GM19099 (cell line): ENCODE measurements around the gene NACC1.

ENCODE experiments used
- POLR2A ChIP-seq: IDR thresholded peaks from 3 replicates; pipeline ENCODE4 v1.6.1; 2011; ENCODE audit warnings: low read depth; ENCODE audit not compliant: insufficient read length; ENCODE audit errors: extremely low read depth

The NACC1 gene

GRCh38 chr19:13135068-13136062 lies 17.3 kb downstream of the NACC1 start:
- no peak for TF ChIP-seq POLR2A

- no peak for TF ChIP-seq POLR2A
These were observed 19.3 kb downstream of the NACC1 start for GRCh38 chr19:13137290-13137794.

GRCh38 chr19:13138171-13138915 lies 20.3 kb downstream of the NACC1 start:
- no peak for TF ChIP-seq POLR2A

- TF ChIP-seq POLR2A, result no peak
These were observed 20.8 kb downstream of the NACC1 start for GRCh38 chr19:13138916-13139198.

- no peak for TF ChIP-seq POLR2A
These were observed 21.7 kb downstream of the NACC1 start for GRCh38 chr19:13139633-13140311.

GRCh38 chr19:13146763-13147563 lies 28.9 kb downstream of the NACC1 start:
- TF ChIP-seq POLR2A, result no peak

GRCh38 chr19:13149628-13150186 lies 31.6 kb downstream of the NACC1 start:
- TF ChIP-seq POLR2A, result no peak

GRCh38 chr19:13150187-13150930 lies 32.3 kb downstream of the NACC1 start, which contains the start of the genes IER2 and STX10:
Gene IER2, plus strand, starts transcription at chr19:13150411. Its CDS starts 2,776 bp downstream, at chr19:13153187.
Gene STX10, minus strand, starts transcription at chr19:13150375. Its CDS starts 202 bp downstream, at chr19:13150173.
- TF ChIP-seq POLR2A, result peak; percentile 46

- TF ChIP-seq POLR2A, result no peak
These were observed 33.0 kb downstream of the NACC1 start for GRCh38 chr19:13150931-13151604.

- TF ChIP-seq POLR2A, result peak; percentile 37
These were observed 33.7 kb downstream of the NACC1 start for GRCh38 chr19:13151605-13152355.

GRCh38 chr19:13152356-13152973 lies 34.4 kb downstream of the NACC1 start:
- TF ChIP-seq POLR2A, result no peak
